ENCODE results near the gene MAP2K2. TPM values are rescaled to one million over a fixed set of nuclear protein-coding genes. Genes with fewer than 3 reads are reported as not detected.
"Not testable (repeated sequence)": the region's sequence is repeated elsewhere in the genome, so short reads cannot be mapped to it uniquely, and the experiment has no call there.

Gene MAP2K2
- total and polyA plus RNA-seq, 9 of the 15 experiments (the other 6 are each of a cell fraction or from before 2014, with no cell fraction given): 1.0 to 151 (median 58.3) TPM

DNA sequence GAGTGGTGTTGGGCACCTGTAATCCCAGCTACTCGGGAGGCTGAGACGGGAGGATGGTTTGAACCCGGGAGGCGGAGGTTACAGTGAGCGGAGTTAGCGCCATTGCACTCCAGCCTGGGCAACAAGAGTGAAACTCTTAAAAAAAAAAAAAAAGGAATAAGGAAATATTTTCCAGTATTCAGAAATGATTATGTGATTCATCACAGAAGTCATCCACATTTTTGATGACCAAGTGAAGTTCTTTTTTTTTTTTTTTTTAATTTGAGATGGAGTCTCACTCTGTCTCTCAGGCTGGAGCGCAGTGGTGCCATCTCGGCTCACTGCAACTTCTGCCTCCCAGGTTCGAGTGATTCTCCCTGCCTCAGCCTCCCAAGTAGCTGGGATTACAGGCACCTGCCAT is 11.5 kb upstream of the MAP2K2 start:
- 49% methylated on average over 9 of the region's 9 CpGs for WGBS (ENCODE audit: insufficient coverage, low coverage, missing lambda C conversion rate)
- H3K36me3 ChIP-seq (ENCODE audit: control insufficient read depth, insufficient read depth, low read length); CTCF ChIA-PET (ENCODE audit: low intra/inter-chr PET ratio); DNase-seq (ENCODE audit: extremely low read depth in 1 of 4, low spot score in 3 of 4); H4K20me1 ChIP-seq (replicated peaks; ENCODE audit: control insufficient read depth, insufficient read depth, low read length); ATAC-seq; H3K9me3 ChIP-seq (replicated peaks; ENCODE audit: control insufficient read depth, insufficient read depth, low read depth, low read length); H3K27ac ChIP-seq (ENCODE audit: extremely low read depth, low read depth, low read length); H2AFZ ChIP-seq (ENCODE audit: low read depth, low read length); BruUV-seq (replicated peaks); H3K4me3 ChIP-seq; H3K4me2 ChIP-seq (ENCODE audit: insufficient read depth, low read length); FAIRE-seq; H3K79me2 ChIP-seq (ENCODE audit: control insufficient read depth, insufficient read depth, low read length); in situ Hi-C loops (cut with MboI); H3K9me1 ChIP-seq (ENCODE audit: control insufficient read depth, insufficient read depth, low read length); H3K27me3 ChIP-seq (ENCODE audit: control insufficient read depth in 2 of 2, insufficient read depth in 2 of 2, low read length in 2 of 2); H3K9ac ChIP-seq (ENCODE audit: insufficient read depth in 1 of 2, low read depth in 2 of 2, low read length in 2 of 2): not testable (repeated sequence)
- intact Hi-C loops (cut with micrococcal nuclease): loop anchor here (5.0 kb wide), 1 partner anchor 148 kb away; the partner anchor contains the start of gene EEF2
- H3K4me1 ChIP-seq (replicated peaks in 1 of 2; ENCODE audit: control insufficient read depth in 2 of 2, insufficient read depth in 2 of 2, low read length in 2 of 2): peaks cover 10 to 18% of the 10 kb centered on the region in 2 experiments
- POLR2A ChIA-PET: interaction anchor here (1.0 to 1.5 kb wide), 2 partner anchors 10 to 29 kb away, joined by 3 to 4 read pairs; no protein-coding TSS in a partner anchor
- TF ChIP-seq ZBTB33 (CRISPR knock-in tag; IDR thresholded peaks at IDR 0.05): peak; percentile 40; the same call in 1 of the 2 replicates

GRCh38 chr19:4134351-4134750 is 10.4 kb upstream of the MAP2K2 start:
- Histone ChIP-seq H3K27me3 (ENCODE audit: control insufficient read depth in 2 of 2, insufficient read depth in 2 of 2, low read length in 2 of 2) (peaks cover 0 to 3% of the 10 kb centered on the region in 2 experiments; a peak in 1 of 5 replicates), H3K4me3 (no peak overlapping the region), H3K79me2 (ENCODE audit: control insufficient read depth, insufficient read depth, low read length) (no peaks in the 10 kb centered on the region), H3K4me2 (ENCODE audit: insufficient read depth, low read length) (no peak overlapping the region), H3K9me1 (ENCODE audit: control insufficient read depth, insufficient read depth, low read length) (no peaks in the 10 kb centered on the region), H3K27ac (ENCODE audit: extremely low read depth, low read depth, low read length) (no peak overlapping the region), H2AFZ (ENCODE audit: low read depth, low read length) (no peak overlapping the region), H3K9ac (ENCODE audit: insufficient read depth in 1 of 2, low read depth in 2 of 2, low read length in 2 of 2) (0 out of 4 replicates have a peak overlapping the region, but pooled peaks of 1 of the 2 experiments have one; percentile 14), H3K9me3 (replicated peaks; ENCODE audit: control insufficient read depth, insufficient read depth, low read depth, low read length) (no peaks in the 10 kb centered on the region), H4K20me1 (replicated peaks; ENCODE audit: control insufficient read depth, insufficient read depth, low read length) (no peaks in the 10 kb centered on the region), H3K36me3 (ENCODE audit: control insufficient read depth, insufficient read depth, low read length) (no peaks in the 10 kb centered on the region), H3K4me1 (replicated peaks in 1 of 2; ENCODE audit: control insufficient read depth in 2 of 2, insufficient read depth in 2 of 2, low read length in 2 of 2) (peaks cover 12 to 21% of the 10 kb centered on the region in 2 experiments)
- POLR2A ChIA-PET: interaction anchor here (0.7 to 1.5 kb wide), 5 partner anchors 8 to 646 kb away, joined by 3 to 5 read pairs (median 4); no protein-coding TSS in a partner anchor
- ATAC-seq: no peak
- 11% methylated on average over 6 of the region's 6 CpGs for WGBS (ENCODE audit: insufficient coverage, low coverage, missing lambda C conversion rate)
- CTCF ChIA-PET (ENCODE audit: low intra/inter-chr PET ratio): no interaction called here
- intact Hi-C loops (cut with micrococcal nuclease) (no loop called here), in situ Hi-C loops (cut with MboI) (no loop called here)
- DNase-seq (ENCODE audit: extremely low read depth in 1 of 4, low spot score in 3 of 4): no peak
- no TSS peak for BruUV-seq (replicated peaks)
- FAIRE-seq: no peak
- TF ChIP-seq SNAPC5 (CRISPR knock-in tag; IDR thresholded peaks at IDR 0.05) (no peak), ERF (CRISPR knock-in tag; IDR thresholded peaks at IDR 0.05) (no peak), ZNF766 (CRISPR knock-in tag; conservative IDR thresholded peaks at IDR 0.05) (no peak), CBFB (CRISPR knock-in tag; IDR thresholded peaks at IDR 0.05) (no peak), IRF9 (tag; IDR thresholded peaks at IDR 0.05) (no peak), BRCA1 (IDR thresholded peaks at IDR 0.05) (no peak), BRCA1 (CRISPR knock-in tag; IDR thresholded peaks at IDR 0.05) (no peak)
- TF ChIP-seq, protein P1, sequence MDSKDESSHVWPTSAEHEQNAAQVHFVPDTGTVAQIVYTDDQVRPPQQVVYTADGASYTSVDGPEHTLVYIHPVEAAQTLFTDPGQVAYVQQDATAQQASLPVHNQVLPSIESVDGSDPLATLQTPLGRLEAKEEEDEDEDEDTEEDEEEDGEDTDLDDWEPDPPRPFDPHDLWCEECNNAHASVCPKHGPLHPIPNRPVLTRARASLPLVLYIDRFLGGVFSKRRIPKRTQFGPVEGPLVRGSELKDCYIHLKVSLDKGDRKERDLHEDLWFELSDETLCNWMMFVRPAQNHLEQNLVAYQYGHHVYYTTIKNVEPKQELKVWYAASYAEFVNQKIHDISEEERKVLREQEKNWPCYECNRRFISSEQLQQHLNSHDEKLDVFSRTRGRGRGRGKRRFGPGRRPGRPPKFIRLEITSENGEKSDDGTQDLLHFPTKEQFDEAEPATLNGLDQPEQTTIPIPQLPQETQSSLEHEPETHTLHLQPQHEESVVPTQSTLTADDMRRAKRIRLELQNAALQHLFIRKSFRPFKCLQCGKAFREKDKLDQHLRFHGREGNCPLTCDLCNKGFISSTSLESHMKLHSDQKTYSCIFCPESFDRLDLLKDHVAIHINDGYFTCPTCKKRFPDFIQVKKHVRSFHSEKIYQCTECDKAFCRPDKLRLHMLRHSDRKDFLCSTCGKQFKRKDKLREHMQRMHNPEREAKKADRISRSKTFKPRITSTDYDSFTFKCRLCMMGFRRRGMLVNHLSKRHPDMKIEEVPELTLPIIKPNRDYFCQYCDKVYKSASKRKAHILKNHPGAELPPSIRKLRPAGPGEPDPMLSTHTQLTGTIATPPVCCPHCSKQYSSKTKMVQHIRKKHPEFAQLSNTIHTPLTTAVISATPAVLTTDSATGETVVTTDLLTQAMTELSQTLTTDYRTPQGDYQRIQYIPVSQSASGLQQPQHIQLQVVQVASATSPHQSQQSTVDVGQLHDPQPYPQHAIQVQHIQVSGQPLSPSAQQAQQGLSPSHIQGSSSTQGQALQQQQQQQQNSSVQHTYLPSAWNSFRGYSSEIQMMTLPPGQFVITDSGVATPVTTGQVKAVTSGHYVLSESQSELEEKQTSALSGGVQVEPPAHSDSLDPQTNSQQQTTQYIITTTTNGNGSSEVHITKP (IDR thresholded peaks at IDR 0.05; ENCODE audit: partially characterized antibody): no peak
